Right lobe of liver (tissue), 6 donors: ENCODE data around the gene RELB. TPM values are rescaled to one million over a fixed set of nuclear protein-coding genes. Genes with fewer than 3 reads are reported as not detected.

Source experiments
- ATAC-seq, 4 donors: fragments of 200-7000 bp; cut with Tn5 transposase; one replicate each; pipeline ENCODE4 v1.9.1; 2020; ENCODE audit warnings: mild to moderate bottlenecking in 4 of 4, moderate library complexity in 4 of 4
- DNase-seq, 3 donors: peaks; one replicate each; pipeline ENCODE4 v3.0.0-alpha.2; 2020
- H3K27ac ChIP-seq, 3 donors: fragments of 200-600 bp; one replicate each; pipeline ENCODE4 v1.8.0; 2022
- H3K27me3 ChIP-seq, 2 donors: fragments of 200-600 bp; one replicate each; pipeline ENCODE4 v1.8.0; 2022
- H3K36me3 ChIP-seq, 4 donors: fragments of 200-600 bp; sonication (generic) in 1 of 4; one replicate each; pipeline versions ENCODE4 v1.5.1 to v1.8.0; 2017 to 2022; ENCODE audit warnings: control low read depth in 1 of 4
- H3K4me1 ChIP-seq, 4 donors: fragments of 200-600 bp; sonication (generic) in 1 of 4; one replicate each; pipeline versions ENCODE4 v1.5.1 to v1.8.0; 2017 to 2022; ENCODE audit warnings: control low read depth in 1 of 4
- H3K4me3 ChIP-seq, 3 donors: fragments of 200-600 bp; one replicate each; pipeline ENCODE4 v1.8.0; 2022
- H3K9me3 ChIP-seq, 4 donors: fragments of 200-600 bp; sonication (generic) in 1 of 4; one replicate each; pipeline versions ENCODE4 v1.5.1 to v1.8.0; 2017 to 2022; ENCODE audit warnings: control low read depth in 1 of 4
- POLR2A ChIP-seq: fragments of 450-650 bp; IDR thresholded peaks from one replicate; pipeline ENCODE4 v1.6.1; 2017; ENCODE audit warnings: antibody characterized with exemption, mild to moderate bottlenecking
- WGBS: methylation state at CpG from one replicate; pipeline ENCODE4 v1.1.6; 2018; ENCODE audit warnings: low coverage, low lambda C conversion rate; ENCODE audit not compliant: insufficient coverage; ENCODE audit errors: missing lambda C conversion rate; 5-methylcytosine and 5-hydroxymethylcytosine counted together
- intact Hi-C, 2 donors: fragments of 100-400 bp; cut with DNase I; formaldehyde crosslinking; loops; one replicate each; pipeline versions ENCODE4 v1.11.2 to v1.14.1; 2022
- total RNA-seq, 6 experiments: library from RNA; depleted of rRNA in 2 of 6; stranded (reverse); fragments of >200 nt in 2 of 6; fragmentation: NEBNext Ultra II Directional in 3 of 6; extraction: Animal tissue kit (Norgen Biotek cat#: 25700) in 3 of 6; gene quantifications; one replicate each; pipeline versions ENCODE4 v1.1.0 to v1.2.4, GENCODE V29; 2016 to 2023
- TF ChIP-seq, protein P1 (sequence below), 4 donors: fragments of 200-600 bp in 3 of 4; fragments of 450-650 bp in 1 of 4; IDR thresholded peaks; one replicate each; pipeline versions ENCODE4 v1.5.1 to v1.8.0; 2016 to 2022; ENCODE audit warnings: antibody characterized with exemption in 4 of 4, mild to moderate bottlenecking in 2 of 4
- donor health status: DM: no; HTN: yes; CAD: no.
- donor health status: DM: no; HTN: no; CAD: no.
- donor health status: DM: no; HTN: no; CAD: no.
- donor health status: DM: no; HTN: yes; CAD: no.
- donor health status: DM: no; HTN: yes; CAD: no.

The RELB gene
- total RNA-seq, 6 experiments from 2014 or later = 1.2 to 21.4 (median 7.2) TPM

DNA sequence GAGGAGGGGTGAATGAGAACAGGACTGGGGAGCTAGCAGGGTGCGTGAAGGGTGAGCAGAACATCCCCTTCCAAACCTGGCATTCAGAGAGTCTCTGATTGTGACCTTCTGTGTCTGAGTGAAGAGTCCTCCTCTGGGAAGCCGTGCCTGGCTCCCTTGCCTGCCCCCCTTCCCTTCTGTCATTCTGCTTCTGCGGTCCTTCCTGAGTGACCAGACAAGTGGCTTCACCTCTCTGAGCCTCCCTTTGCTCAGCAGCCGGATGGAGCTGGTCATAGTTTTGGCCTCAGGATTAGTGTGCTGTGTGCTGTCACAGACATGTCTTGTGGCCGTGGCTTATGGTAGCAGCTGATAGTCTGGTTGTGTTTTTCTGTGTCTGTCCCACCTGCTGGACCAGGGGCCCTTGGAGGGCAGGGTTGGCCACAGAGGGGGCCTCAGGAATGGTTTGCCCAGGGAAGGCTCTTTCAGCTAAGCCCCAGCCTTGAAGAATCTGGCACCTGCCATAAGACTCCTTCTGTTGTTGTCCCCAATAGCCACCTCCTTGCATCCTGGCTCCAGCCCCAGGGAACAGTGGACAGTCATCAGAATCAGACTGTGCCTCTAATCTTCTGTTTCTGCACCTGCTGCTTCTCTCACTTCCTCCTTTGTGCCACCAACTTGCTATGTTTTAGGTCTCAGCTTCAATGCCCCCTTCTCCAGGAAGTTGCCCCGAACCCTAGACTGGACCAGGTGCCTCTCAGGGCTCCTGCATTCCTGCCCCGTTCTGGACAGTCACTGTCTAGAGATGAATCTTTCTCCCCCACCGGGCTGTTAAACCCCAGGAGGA is 40.1 kb upstream of the RELB start:
- DNase-seq = no peak
- peaks cover 0 to 39% (median 12%) of the 10 kb centered on the region in 4 donors for H3K36me3 ChIP-seq
- TF ChIP-seq, protein P1, sequence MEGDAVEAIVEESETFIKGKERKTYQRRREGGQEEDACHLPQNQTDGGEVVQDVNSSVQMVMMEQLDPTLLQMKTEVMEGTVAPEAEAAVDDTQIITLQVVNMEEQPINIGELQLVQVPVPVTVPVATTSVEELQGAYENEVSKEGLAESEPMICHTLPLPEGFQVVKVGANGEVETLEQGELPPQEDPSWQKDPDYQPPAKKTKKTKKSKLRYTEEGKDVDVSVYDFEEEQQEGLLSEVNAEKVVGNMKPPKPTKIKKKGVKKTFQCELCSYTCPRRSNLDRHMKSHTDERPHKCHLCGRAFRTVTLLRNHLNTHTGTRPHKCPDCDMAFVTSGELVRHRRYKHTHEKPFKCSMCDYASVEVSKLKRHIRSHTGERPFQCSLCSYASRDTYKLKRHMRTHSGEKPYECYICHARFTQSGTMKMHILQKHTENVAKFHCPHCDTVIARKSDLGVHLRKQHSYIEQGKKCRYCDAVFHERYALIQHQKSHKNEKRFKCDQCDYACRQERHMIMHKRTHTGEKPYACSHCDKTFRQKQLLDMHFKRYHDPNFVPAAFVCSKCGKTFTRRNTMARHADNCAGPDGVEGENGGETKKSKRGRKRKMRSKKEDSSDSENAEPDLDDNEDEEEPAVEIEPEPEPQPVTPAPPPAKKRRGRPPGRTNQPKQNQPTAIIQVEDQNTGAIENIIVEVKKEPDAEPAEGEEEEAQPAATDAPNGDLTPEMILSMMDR (IDR thresholded peaks at IDR 0.05) = no peak
- TF ChIP-seq POLR2A = no peak
- no peaks in the 10 kb centered on the region for H3K27me3 ChIP-seq
- H3K4me3 ChIP-seq = no peak overlapping the region
- no peaks in the 10 kb centered on the region for H3K9me3 ChIP-seq
- H3K4me1 ChIP-seq = peaks cover 0 to 15% (median 5%) of the 10 kb centered on the region in 4 donors
- ATAC-seq = no peak
- WGBS = 60% methylated on average over 4 of the region's 8 CpGs
- H3K27ac ChIP-seq = no peak overlapping the region
- intact Hi-C loops = no loop called here

DNA sequence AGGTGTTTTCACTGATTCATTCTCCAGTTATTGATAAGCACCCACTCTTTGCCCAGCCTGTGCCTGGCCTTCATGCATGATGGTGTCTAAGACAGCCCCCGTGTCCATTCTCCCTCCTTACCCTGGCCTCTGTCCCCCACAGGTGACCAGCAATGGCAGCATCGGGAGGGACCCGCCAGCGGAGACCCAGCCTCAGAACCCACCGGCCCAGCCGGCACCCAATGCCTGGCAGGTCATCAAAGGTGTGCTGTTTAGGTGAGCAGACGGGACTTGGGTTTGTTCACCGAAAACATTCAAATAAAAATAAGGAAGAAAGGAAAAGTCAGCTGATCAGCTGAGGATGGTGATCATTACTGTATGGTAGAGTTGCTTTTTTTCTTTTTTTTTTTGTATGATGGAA is 39.4 kb upstream of the RELB start:
- ATAC-seq = no peak
- Histone ChIP-seq H3K27me3 (no peaks in the 10 kb centered on the region), H3K4me1 (peaks cover 0 to 8% (median 2%) of the 10 kb centered on the region in 4 donors), H3K27ac (no peak overlapping the region), H3K4me3 (no peak overlapping the region), H3K36me3 (peaks cover 0 to 44% (median 17%) of the 10 kb centered on the region in 4 donors), H3K9me3 (no peaks in the 10 kb centered on the region)
- DNase-seq = no peak
- TF ChIP-seq, protein P1 (IDR thresholded peaks at IDR 0.05) = no peak
- no peak for TF ChIP-seq POLR2A
- WGBS = 85% methylated on average over 7 of the region's 8 CpGs
- intact Hi-C loops = no loop called here

DNA sequence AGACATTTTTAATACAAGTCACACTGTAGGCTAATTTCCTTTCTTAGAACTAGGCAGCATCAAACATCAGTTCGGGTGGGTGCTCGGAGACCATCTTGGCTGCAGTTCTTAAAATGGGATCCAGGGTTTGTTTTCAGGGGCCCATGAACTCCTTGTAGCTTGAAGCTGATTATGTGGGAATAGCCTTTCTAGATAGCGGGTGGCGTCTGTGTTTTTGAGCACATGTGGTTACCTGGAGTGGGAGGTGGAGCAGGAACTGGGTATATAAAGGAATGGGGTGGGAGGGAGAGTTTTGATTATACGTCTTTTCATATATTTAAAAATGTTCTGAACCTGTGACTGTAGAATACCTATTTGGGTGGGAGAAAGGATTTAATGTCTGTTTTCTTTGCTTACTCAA is 33.1 kb upstream of the RELB start:
- DNase-seq = no peak
- Histone ChIP-seq H3K27me3 (no peaks in the 10 kb centered on the region), H3K9me3 (no peaks in the 10 kb centered on the region), H3K36me3 (peaks cover 0 to 55% (median 21%) of the 10 kb centered on the region in 4 donors), H3K27ac (no peak overlapping the region), H3K4me3 (no peak overlapping the region), H3K4me1 (no peaks in the 10 kb centered on the region)
- intact Hi-C loops = no loop called here
- no peak for ATAC-seq
- WGBS = 90% methylated on average over 5 of the region's 5 CpGs
- TF ChIP-seq, protein P1 (IDR thresholded peaks at IDR 0.05) = no peak
- TF ChIP-seq POLR2A = no peak

DNA sequence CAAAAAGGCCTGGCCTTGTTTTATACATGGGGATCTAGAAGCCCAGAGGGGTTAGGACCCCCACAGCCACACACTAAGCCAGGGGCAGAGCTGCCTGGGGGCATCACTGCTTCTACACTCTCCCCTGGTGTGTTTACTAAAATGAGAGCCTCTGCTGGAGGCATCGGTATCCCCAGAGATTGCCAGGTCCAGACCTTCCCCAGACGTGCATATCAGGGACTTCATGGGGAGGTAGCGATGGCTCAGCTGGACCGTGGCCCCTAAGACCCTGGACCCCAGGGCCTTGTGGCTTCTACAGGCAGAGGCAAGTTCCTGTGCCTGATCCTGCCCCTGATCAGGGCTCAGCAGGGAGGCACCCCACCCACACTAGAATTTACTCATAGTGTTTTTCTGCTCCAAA is 32.6 kb upstream of the RELB start:
- ATAC-seq (no peak), DNase-seq (no peak)
- H3K9me3 ChIP-seq = no peaks in the 10 kb centered on the region
- WGBS = no CpG with 5 or more reads among the region's 4 CpGs
- intact Hi-C loops = no loop called here
- no peak overlapping the region for H3K4me3 ChIP-seq
- peaks cover 0 to 54% (median 20%) of the 10 kb centered on the region in 4 donors for H3K36me3 ChIP-seq
- H3K4me1 ChIP-seq = peaks cover 0 to under 1% (median 0%) of the 10 kb centered on the region in 4 donors
- no peaks in the 10 kb centered on the region for H3K27me3 ChIP-seq
- no peak for TF ChIP-seq POLR2A
- TF ChIP-seq, protein P1 (IDR thresholded peaks at IDR 0.05) = no peak
- no peak overlapping the region for H3K27ac ChIP-seq
